Smooth muscle cell (in vitro differentiated cells): ENCODE results near the gene CCDC192. TPM values are rescaled to one million over a fixed set of nuclear protein-coding genes. Genes with fewer than 3 reads are reported as not detected.

ENCODE experiments used
- DNase-seq: peaks from one replicate; lab custom pipeline; 2025; ENCODE audit not compliant: unreplicated experiment; lab: John Stamatoyannopoulos, UW
- H2AFZ ChIP-seq: fragments of 200-600 bp; sonication (generic); 2 replicates; pipeline ENCODE4 v1.6.0; 2016; ENCODE audit warnings: antibody characterized with exemption, low read depth, mild to moderate bottlenecking
- H3F3A ChIP-seq: fragments of 200-600 bp; sonication (generic); 2 replicates; pipeline ENCODE4 v1.6.0; 2017; ENCODE audit warnings: antibody characterized with exemption, low read depth
- H3K27ac ChIP-seq: fragments of 200-600 bp; sonication (generic); 2 replicates; pipeline ENCODE4 v1.5.1; 2016; ENCODE audit warnings: low read depth, mild to moderate bottlenecking
- H3K27me3 ChIP-seq: fragments of 200-600 bp; sonication (generic); 2 replicates; pipeline ENCODE4 v1.6.1; 2016; ENCODE audit warnings: low read depth, mild to moderate bottlenecking
- H3K36me3 ChIP-seq: fragments of 200-600 bp; sonication (generic); 2 replicates; pipeline ENCODE4 v1.5.1; 2016; ENCODE audit warnings: low read depth
- H3K4me1 ChIP-seq: fragments of 200-600 bp; sonication (generic); 2 replicates; pipeline ENCODE4 v1.5.1; 2016; ENCODE audit warnings: low read depth
- H3K4me2 ChIP-seq: fragments of 200-600 bp; sonication (generic); 2 replicates; pipeline ENCODE4 v1.6.0; 2016; ENCODE audit warnings: mild to moderate bottlenecking
- H3K4me3 ChIP-seq: fragments of 200-600 bp; sonication (generic); 2 replicates; pipeline ENCODE4 v1.5.1; 2016; ENCODE audit warnings: mild to moderate bottlenecking
- H3K79me2 ChIP-seq: fragments of 200-600 bp; sonication (generic); 2 replicates; pipeline ENCODE4 v1.6.0; 2016; ENCODE audit warnings: low read depth, mild to moderate bottlenecking
- H3K9ac ChIP-seq: fragments of 200-600 bp; sonication (generic); 2 replicates; pipeline ENCODE4 v1.6.0; 2016; ENCODE audit warnings: low read depth
- H3K9me3 ChIP-seq: fragments of 200-600 bp; sonication (generic); replicated peaks from 2 replicates; pipeline ENCODE4 v1.5.1; 2016; ENCODE audit warnings: low read depth
- H4K20me1 ChIP-seq: fragments of 200-600 bp; sonication (generic); 2 replicates; pipeline ENCODE4 v1.6.0; 2016; ENCODE audit warnings: low read depth
- CTCF ChIP-seq: fragments of 200-600 bp; sonication (generic); IDR thresholded peaks from 2 replicates; pipeline ENCODE4 v1.5.1; 2017; ENCODE audit warnings: borderline replicate concordance, mild to moderate bottlenecking, antibody characterized with exemption; ENCODE audit not compliant: insufficient read depth, poor library complexity, severe bottlenecking
- WGBS: methylation state at CpG from one replicate; pipeline ENCODE4 v1.1.7; 2016; ENCODE audit warnings: low lambda C conversion rate; 5-methylcytosine and 5-hydroxymethylcytosine counted together
- polyA plus RNA-seq: library from polyadenylated mRNA; unstranded; fragments of >200 nt; fragmentation: Nextera tagmentation; extraction: Ambion mirVana; gene quantifications from 2 replicates; pipeline ENCODE4 v1.2.1, GENCODE V29; 2016
- total RNA-seq: library from RNA; depleted of rRNA; stranded (reverse); fragments of >200 nt; gene quantifications from 2 replicates; pipeline ENCODE4 v1.2.3, GENCODE V29; 2014

The CCDC192 gene
- total and polyA plus RNA-seq, 2 experiments from 2014 or later: not detected

GRCh38 chr5:127863610-127864395 is 160.6 kb downstream of the CCDC192 start:
- Histone ChIP-seq H3F3A (peaks cover 8% of the 10 kb centered on the region), H2AFZ (no peak overlapping the region), H3K4me3 (no peak overlapping the region), H4K20me1 (no peaks in the 10 kb centered on the region), H3K36me3 (no peaks in the 10 kb centered on the region), H3K9ac (no peak overlapping the region), H3K27me3 (no peaks in the 10 kb centered on the region), H3K4me2 (no peak overlapping the region), H3K4me1 (no peaks in the 10 kb centered on the region), H3K27ac (no peak overlapping the region), H3K79me2 (no peaks in the 10 kb centered on the region), H3K9me3 (no peaks in the 10 kb centered on the region)
- DNase-seq: no peak
- 81% methylated on average over 7 of the region's 7 CpGs for WGBS
- no peak for TF ChIP-seq CTCF

GRCh38 chr5:127864511-127864910 is 161.3 kb downstream of the CCDC192 start:
- no peak overlapping the region for H3K27ac ChIP-seq
- TF ChIP-seq CTCF: no peak
- DNase-seq: no peak
- no peak overlapping the region for H3K4me2 ChIP-seq
- 92% methylated on average over 1 of the region's 1 CpG for WGBS
- no peak overlapping the region for H2AFZ ChIP-seq
- H3K9ac ChIP-seq: no peak overlapping the region
- no peaks in the 10 kb centered on the region for H3K27me3 ChIP-seq
- no peaks in the 10 kb centered on the region for H4K20me1 ChIP-seq
- H3F3A ChIP-seq: peaks cover 8% of the 10 kb centered on the region
- no peaks in the 10 kb centered on the region for H3K4me1 ChIP-seq
- no peaks in the 10 kb centered on the region for H3K36me3 ChIP-seq
- no peak overlapping the region for H3K4me3 ChIP-seq
- no peaks in the 10 kb centered on the region for H3K9me3 ChIP-seq
- H3K79me2 ChIP-seq: no peaks in the 10 kb centered on the region

GRCh38 chr5:127865273-127865672 is 162.1 kb downstream of the CCDC192 start:
- Histone ChIP-seq H3K4me3 (no peak overlapping the region), H3K9me3 (no peaks in the 10 kb centered on the region), H2AFZ (no peak overlapping the region), H4K20me1 (no peaks in the 10 kb centered on the region), H3F3A (peaks cover 8% of the 10 kb centered on the region), H3K79me2 (no peaks in the 10 kb centered on the region), H3K27me3 (no peaks in the 10 kb centered on the region), H3K27ac (no peak overlapping the region), H3K4me1 (no peaks in the 10 kb centered on the region), H3K4me2 (no peak overlapping the region), H3K9ac (no peak overlapping the region), H3K36me3 (no peaks in the 10 kb centered on the region)
- no peak for TF ChIP-seq CTCF
- WGBS: 90% methylated on average over 1 of the region's 1 CpG
- no peak for DNase-seq
